Stimulated activated CD8-positive, alpha-beta memory T cell treated with anti-CD3 and anti-CD28 coated beads, Interleukin-2, amount 100 ng/mL, for 48 hours (primary cell): ENCODE measurements around the gene AHCYL2.
"Not testable (repeated sequence)": the region's sequence is repeated elsewhere in the genome, so short reads cannot be mapped to it uniquely, and the experiment has no call there.

ENCODE experiments used
- DNase-seq, 2 donors: peaks; one replicate each; pipeline ENCODE4 v3.0.0-alpha.2; 2020; ENCODE audit warnings: low read depth in 2 of 2

AHCYL2 gene

DNA sequence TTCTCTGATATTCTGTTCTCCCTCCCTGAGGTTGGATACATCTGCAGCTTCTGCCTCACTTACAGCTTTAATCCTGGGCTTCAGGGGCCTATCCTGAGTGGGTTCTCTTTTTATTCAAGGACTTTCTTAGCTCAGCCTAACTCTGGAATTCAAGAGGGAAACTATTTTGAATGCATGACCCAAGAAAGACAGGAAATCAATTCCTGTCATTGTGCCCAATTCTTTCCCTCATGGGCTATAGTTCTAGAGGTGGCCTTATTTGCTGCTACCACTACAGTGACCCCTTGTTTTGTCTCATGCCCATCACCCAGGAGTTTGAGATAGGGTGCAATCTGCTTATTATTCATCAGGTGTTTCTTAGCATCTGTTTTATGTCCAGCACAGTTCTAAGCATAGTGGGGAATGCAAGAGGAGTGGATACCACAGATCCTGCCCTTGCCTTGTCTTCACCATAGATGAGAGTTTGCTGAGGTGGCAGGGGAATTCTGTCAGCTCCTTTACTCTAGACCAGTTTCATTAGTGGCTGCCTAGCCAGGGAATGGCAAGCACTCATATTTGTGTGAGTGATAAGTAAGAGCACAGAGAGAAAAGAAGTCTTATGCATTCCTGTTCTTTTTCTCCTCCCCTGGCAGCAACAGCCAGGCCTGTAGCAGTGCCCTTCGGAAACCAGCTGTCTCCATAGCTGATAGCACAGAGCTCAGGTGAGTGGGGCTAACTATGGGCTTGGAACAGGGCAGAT lies 228.8 kb downstream of the AHCYL2 start:
- no peak for DNase-seq

DNA sequence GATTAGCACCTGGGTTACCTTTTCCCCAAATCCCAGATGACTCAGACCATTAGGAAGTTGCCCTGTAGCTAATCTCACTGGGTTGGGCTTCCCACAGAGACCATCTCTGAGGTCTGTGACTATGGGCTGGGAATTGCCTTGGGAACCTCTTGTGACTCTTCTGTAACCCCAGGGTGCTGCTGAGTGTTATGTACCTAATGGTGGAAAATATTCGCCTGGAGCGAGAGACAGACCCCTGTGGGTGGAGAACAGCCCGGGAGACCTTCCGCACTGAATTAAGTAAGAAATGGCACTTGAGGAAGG lies 229.4 kb downstream of the AHCYL2 start:
- no peak for DNase-seq

DNA sequence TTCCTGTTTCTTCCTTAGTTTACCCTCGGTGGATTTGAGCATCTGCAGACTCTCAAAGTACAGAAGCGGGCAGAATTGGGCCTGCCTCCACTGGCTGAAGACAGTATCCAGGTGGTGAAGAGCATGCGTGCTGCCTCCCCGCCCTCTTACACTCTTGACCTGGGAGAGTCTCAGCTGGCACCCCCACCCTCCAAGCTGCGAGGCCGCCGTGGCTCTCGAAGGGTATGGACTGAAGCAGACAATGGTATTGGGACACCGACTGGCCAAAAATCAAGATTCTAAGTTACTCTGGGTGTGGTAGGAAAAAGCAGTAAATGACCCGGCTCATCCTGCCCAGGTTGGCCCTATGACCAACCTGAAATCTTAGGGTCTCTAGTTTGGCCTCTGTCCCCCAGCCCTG lies 231.6 kb downstream of the AHCYL2 start:
- no peak for DNase-seq

DNA sequence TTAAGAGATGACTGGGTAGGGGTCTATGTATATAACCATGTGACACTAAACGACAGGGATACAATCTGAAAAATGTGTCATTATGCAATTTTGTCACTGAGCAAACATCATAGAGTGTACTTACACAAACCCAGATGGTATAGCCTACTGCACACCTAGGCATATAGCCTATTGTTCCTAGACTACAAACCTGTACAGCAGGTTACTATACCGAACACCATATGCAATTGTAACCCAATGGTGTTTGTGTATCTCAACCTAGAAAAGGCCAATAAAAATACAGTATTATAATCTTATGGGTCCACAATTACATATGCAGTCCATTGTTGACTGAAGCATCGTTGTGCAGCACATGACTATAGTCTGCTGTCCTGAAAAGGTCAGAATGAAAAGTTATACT lies 232.3 kb downstream of the AHCYL2 start:
- DNase-seq: no peak

DNA sequence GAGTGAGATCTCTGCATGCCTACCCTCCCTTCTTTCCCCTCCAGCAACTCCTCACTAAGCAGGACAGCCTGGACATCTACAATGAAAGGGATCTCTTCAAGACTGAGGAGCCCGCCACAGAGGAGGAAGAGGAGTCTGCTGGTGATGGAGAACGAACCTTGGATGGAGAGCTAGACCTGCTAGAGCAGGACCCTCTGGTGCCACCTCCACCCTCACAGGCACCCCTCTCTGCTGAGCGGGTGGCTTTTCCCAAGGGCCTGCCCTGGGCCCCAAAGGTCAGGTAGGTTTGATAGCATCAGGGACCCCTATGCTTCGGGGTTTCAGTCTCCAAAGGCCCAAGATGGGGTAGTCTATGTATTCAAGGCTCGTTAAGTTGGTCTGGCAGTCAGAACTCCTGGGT lies 233.3 kb downstream of the AHCYL2 start:
- no peak for DNase-seq

DNA sequence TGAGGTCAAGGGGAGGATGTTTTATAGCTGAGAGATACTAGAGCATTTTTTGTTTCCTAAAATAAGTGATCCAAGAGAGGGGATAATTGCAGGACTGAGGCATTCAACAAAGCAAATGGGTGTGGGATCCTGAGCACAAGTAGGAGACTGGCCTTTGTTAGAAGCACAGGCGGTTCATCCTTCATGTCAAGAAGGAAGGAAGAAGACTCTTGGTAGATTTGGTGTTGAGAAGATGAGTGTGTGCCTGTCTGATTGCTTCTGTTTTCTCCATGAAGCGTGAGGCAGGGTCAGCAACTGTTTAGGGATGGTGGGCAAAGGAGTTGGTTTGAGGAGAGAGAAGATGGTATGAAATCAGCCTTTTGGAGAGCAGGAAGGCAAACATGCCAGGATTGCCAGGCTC lies 237.0 kb downstream of the AHCYL2 start:
- no peak for DNase-seq

DNA sequence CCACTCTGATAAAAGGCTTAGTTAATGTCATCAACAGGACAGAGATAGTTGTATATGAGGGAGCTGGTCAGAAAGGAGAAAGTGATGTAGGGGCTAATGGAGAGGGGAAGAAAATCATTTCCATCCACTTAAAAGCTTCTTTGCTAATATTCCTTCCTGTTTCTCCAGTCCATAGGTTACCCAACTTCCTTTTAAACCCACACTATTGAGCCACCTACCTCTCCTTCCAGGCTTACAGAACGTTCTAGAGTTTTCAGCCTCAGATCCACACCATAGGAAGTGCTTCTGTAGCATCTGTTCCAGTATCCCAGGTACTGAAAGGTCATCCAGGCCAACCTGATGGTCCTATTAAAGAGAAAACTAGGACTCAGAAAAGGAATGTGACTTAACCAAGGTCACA lies 237.6 kb downstream of the AHCYL2 start:
- DNase-seq: no peak

DNA sequence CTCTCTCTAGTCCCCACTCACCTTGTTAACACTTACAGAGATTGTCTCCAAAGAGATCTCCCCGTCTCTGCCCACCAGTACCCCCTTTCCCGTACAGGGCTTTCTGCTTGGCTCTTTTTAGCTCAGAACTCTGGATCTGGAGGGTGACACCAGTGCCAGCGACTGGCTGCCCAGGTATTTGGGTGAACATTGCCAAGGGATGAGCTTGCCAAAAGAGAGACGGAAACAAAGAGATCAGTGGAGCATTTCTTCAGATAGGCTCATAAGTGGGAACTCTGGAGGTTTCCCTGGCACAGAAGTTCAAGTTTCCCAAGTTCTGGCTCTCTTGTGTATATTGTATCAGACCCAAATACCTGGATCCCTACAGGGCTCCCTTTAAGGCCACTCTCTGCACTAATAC lies 239.4 kb downstream of the AHCYL2 start:
- no peak for DNase-seq

DNA sequence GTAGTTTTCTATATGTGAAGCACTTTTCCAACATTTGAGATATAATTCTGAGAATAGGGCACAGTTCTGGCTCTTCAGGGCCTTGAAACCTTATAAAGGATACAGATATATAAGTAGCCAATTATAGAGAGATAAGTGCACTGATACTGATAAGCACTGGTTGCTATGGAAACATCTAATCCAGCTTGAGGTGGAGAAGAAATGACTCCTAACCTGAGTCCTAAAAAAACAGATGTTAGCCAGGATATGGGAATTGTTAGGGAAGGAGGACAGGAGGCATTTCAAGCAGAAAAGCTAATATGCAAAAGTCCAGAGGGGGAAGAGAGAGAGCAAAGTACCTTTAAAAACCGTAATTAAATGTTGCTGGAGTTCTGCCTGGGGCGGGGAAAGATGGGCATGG lies 240.2 kb downstream of the AHCYL2 start:
- no peak for DNase-seq

DNA sequence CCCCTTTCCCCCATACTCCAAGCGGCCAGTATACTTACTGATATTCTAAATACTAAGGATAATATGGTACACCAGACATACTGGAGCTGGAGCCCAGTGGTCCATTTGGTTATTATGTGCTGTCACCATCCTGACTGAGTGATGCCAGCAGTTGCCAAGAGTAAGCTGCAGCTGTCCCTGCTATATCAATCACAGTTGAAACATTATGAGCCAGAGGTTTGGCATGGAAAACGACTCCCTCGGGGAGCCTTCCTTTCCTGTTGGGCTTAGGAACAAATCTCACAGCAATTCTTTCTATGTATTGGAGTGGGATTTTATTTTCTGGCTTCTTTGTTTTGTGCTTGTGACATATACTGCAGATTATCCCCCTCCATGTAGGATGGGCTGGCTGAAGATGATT lies 242.0 kb downstream of the AHCYL2 start:
- no peak for DNase-seq

DNA sequence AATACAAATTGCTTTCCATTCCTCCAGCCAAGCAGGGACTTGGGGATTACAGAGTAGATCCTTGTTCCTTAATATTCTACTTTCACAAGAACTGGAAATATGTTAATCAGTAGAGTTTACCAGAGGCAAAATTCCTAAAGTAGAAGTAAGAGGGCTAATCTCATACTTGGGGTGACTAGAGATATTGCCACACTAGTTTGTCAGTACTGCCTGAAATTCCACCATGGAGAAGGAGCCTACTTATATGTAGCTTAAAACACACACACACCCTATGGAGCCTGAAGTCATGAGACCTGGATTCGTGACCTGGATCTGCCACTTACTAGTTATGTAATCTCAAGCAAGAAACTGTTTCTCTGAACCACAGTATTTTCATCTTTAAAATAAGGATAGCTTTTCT lies 243.3 kb downstream of the AHCYL2 start:
- DNase-seq: no peak

DNA sequence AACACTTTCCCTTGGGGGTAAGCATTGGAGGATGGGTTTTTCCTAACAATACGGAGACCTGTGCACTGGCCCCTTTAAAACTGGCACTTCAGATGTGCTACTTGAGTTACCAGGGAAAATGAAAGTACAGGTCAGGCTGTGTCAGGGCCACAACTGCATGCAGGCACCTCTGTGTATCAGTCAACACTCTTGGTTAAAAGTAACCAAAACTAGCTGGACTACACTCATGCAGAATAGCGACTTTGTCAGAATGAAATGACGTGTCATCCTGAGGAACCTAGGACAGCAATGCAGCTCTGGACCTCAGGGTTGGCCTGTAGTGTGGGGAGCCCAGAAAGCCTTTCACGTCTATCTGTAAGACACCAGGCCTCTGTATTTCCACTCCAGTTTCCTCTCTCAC lies 243.7 kb downstream of the AHCYL2 start:
- no peak for DNase-seq

DNA sequence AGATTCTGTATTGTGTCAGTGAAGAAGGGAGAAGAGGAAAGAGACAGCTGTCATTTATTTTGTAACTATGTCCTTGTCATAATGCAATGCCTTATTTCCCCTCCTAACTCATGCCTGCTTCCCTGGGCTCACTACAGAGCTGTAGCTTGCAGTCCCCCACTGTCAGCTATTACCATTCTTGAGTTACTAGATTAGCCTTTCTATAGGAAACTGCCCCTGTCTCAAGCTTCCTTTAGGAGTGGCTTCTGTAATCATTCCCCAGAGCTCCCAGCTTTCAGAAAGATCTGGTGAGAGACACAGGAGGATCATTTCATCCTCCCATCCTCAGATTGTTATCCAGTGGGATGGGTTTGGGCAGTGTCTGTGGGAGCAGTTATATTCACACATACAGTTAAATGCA lies 245.1 kb downstream of the AHCYL2 start:
- no peak for DNase-seq

DNA sequence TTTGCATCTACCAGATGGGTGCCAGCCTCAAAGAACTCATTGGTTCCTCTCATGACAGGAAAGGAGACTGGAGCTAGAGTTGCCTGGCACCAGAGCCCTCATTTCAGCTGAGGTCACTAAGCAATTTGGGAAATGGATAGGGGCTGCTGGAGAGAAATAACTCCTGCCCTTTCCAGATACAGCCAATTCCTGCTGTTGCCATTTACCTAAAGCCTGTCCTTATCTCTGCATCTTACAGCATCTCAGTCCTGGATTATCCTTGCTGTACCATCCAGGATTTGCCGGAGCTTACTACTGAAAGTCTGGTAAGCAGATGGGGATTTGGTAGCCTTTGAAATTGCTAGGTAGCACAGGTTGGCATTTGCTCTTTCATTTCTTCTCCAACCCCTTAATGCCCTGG lies 245.6 kb downstream of the AHCYL2 start:
- DNase-seq: no peak

DNA sequence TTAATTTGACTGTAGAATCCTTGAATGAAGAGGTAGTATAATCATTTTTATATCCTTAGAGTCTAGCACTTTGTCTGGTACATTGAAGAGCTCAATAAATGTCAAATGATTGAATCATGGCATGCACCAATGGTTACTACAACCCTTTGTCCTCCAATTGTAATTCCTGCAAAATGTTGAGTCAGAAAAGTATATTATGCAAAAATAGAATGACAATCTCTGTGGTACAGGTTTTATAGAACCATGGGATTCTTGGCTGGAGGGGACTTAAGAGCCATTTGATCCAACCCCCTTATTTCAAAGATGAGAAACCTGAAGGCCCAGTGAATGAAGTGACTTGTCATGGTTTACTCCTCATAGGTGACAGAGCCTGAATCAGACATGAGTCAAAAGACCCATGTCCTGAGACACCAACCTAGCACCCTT lies 246.6 kb downstream of the AHCYL2 start:
- no peak for DNase-seq

DNA sequence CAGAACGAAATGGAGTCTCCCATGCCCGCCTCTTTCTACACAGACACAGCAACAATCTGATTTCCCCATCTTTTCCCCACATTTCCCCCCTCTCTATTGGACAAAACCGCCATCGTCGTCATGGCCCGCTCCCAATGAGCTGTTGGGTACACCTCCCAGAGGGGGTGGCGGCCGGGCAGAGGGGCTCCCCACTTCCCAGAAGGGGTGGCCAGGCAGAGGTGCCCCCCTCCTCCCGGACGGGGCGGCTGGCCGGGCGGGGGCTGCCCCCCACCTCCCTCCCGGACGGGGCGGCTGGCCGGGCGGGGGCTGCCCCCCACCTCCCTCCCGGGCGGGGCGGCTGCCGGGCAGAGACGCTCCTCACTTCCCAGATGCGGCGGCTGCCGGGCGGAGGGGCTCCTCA lies 251.1 kb downstream of the AHCYL2 start:
- not testable (repeated sequence) for DNase-seq

DNA sequence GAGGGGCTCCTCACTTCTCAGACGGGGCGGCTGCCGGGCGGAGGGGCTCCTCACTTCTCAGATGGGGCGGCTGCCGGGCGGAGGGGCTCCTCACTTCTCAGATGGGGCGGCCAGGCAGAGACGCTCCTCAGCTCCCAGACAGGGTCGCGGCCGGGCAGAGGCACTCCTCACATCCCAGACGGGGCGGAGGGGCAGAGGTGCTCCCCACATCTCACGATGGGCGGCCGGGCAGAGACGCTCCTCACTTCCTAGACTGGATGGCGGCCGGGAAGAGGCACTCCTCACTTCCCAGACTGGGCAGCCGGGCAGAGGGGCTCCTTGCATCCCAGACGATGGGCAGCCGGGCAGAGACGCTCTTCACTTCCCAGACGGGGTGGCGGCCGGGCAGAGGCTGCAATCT lies 251.6 kb downstream of the AHCYL2 start:
- not testable (repeated sequence) for DNase-seq
